K562 (cell line): Measurements from ENCODE around the gene SLC26A11. TPM values are rescaled to one million over a fixed set of nuclear protein-coding genes. Genes with fewer than 3 reads are reported as not detected.

ENCODE experiments used
- BCL6 ChIP-seq: fragments of 250-450 bp; sonication (Bioruptor Pico); IDR thresholded peaks from 2 replicates; pipeline ENCODE4 v1.4.0; 2020
- EHMT2 ChIP-seq: fragments of 450-650 bp; IDR thresholded peaks from 2 replicates; pipeline ENCODE4 v1.6.1; 2018; ENCODE audit warnings: antibody characterized with exemption
- ERF ChIP-seq: fragments of 450-650 bp; formaldehyde crosslinking; IDR thresholded peaks from 2 replicates; pipeline ENCODE4 v1.4.0; 2020; ENCODE audit warnings: mild to moderate bottlenecking, mixed read lengths
- EWSR1 ChIP-seq: fragments of 450-650 bp; IDR thresholded peaks from 2 replicates; pipeline ENCODE4 v1.6.1; 2018; ENCODE audit warnings: borderline replicate concordance, mild to moderate bottlenecking, low read depth, moderate library complexity; ENCODE audit not compliant: partially characterized antibody
- GABPB2 ChIP-seq: fragments of 250-450 bp; sonication (Bioruptor Pico); conservative IDR thresholded peaks from 2 replicates; pipeline ENCODE4 v1.5.1; 2021; ENCODE audit warnings: mild to moderate bottlenecking
- HNRNPK ChIP-seq: fragments of 200-400 bp; formaldehyde crosslinking; IDR thresholded peaks from one replicate; pipeline ENCODE4 v1.6.1; 2018; ENCODE audit warnings: mild to moderate bottlenecking, low read depth, low read length; ENCODE audit not compliant: poor library complexity, severe bottlenecking
- HNRNPL ChIP-seq: fragments of 200-400 bp; formaldehyde crosslinking; IDR thresholded peaks from 2 replicates; pipeline ENCODE4 v1.6.1; 2017; ENCODE audit warnings: low read depth, mild to moderate bottlenecking, low read length
- HNRNPLL ChIP-seq: fragments of 200-400 bp; formaldehyde crosslinking; IDR thresholded peaks from 2 replicates; pipeline ENCODE4 v1.6.1; 2017; ENCODE audit warnings: low read length, low read depth, mild to moderate bottlenecking; ENCODE audit not compliant: poor library complexity, severe bottlenecking
- HNRNPUL1 ChIP-seq: fragments of 200-400 bp; formaldehyde crosslinking; IDR thresholded peaks from 2 replicates; pipeline ENCODE4 v1.6.1; 2017; ENCODE audit warnings: low read length
- KAT8 ChIP-seq: fragments of 450-650 bp; IDR thresholded peaks from 2 replicates; pipeline ENCODE4 v1.6.1; 2016; ENCODE audit warnings: low read depth, mild to moderate bottlenecking
- KDM5B ChIP-seq: fragments of 200-600 bp; sonication (generic); IDR thresholded peaks from 2 replicates; pipeline ENCODE4 v1.6.1; 2012; ENCODE audit warnings: low read depth, mild to moderate bottlenecking, moderate library complexity, low read length, control low read depth, inconsistent platforms; ENCODE audit not compliant: insufficient replicate concordance
- NFE2 ChIP-seq: IDR thresholded peaks from 2 replicates; pipeline ENCODE4 v1.6.1; 2014; ENCODE audit warnings: antibody characterized with exemption, low read depth
- PHTF2 ChIP-seq: fragments of 250-450 bp; sonication (Bioruptor Pico); IDR thresholded peaks from 2 replicates; pipeline ENCODE4 v1.5.0; 2021; ENCODE audit warnings: mild to moderate bottlenecking
- SAFB ChIP-seq: fragments of 200-400 bp; formaldehyde crosslinking; IDR thresholded peaks from 2 replicates; pipeline ENCODE4 v1.6.1; 2017; ENCODE audit warnings: low read depth, low read length, borderline replicate concordance
- STAG1 ChIP-seq: sonication (generic); formaldehyde crosslinking; IDR thresholded peaks from 2 replicates; pipeline ENCODE4 v1.5.0; 2020; ENCODE audit warnings: missing genetic modification reagents, borderline replicate concordance
- TAF9B ChIP-seq: fragments of 450-650 bp; IDR thresholded peaks from 2 replicates; pipeline ENCODE4 v1.6.1; 2018; ENCODE audit warnings: mild to moderate bottlenecking; ENCODE audit not compliant: partially characterized antibody
- TCF7 ChIP-seq: sonication (generic); IDR thresholded peaks from 2 replicates; pipeline ENCODE4 v1.6.1; 2016; ENCODE audit warnings: antibody characterized with exemption, borderline replicate concordance
- TEAD1 ChIP-seq, 2 experiments: fragments of 450-650 bp in 1 of 2; sonication (generic) in 1 of 2; formaldehyde crosslinking; IDR thresholded peaks; 2 replicates each; pipeline versions ENCODE4 v1.4.0 to v1.8.0; 2020 to 2022; ENCODE audit warnings: mild to moderate bottlenecking in 2 of 2, missing genetic modification reagents in 1 of 2
- ZNF133 ChIP-seq: fragments of 250-450 bp; sonication (Bioruptor Pico); IDR thresholded peaks from 2 replicates; pipeline ENCODE4 v1.4.0; 2020; ENCODE audit warnings: mild to moderate bottlenecking
- ZNF3 ChIP-seq: fragments of 250-450 bp; sonication (Bioruptor Pico); IDR thresholded peaks from 2 replicates; pipeline ENCODE4 v1.5.0; 2021; ENCODE audit warnings: mild to moderate bottlenecking, moderate library complexity
- ZSCAN29 ChIP-seq: fragments of 450-650 bp; IDR thresholded peaks from 2 replicates; pipeline ENCODE4 v1.6.1; 2017
- polyA plus RNA-seq, 8 experiments: library from polyadenylated mRNA; depleted of rRNA in 4 of 8; stranded (reverse) in 5 of 8; unstranded in 3 of 8; fragments of >200 nt; fragmentation: Nextera tagmentation in 2 of 8; fragmentation: Illumina TruSeq in 1 of 8; extraction: Ambion mirVana in 2 of 8; extraction: Trizol in 1 of 8; gene quantifications; 2 replicates each; pipeline versions ENCODE4 v1.2.1 to v1.2.3, GENCODE V29; 2011 to 2014; ENCODE audit warnings: inconsistent platforms in 1 of 8, missing spikeins in 1 of 8
- total RNA-seq, 7 experiments: library from RNA; depleted of rRNA in 6 of 7; stranded (reverse); fragments of >200 nt in 6 of 7; fragmentation: Illumina TruSeq in 2 of 7; extraction: Trizol in 2 of 7; gene quantifications; 2 replicates each; pipeline versions ENCODE4 v1.2.1 to v1.2.3, GENCODE V29; 2011 to 2021; ENCODE audit warnings: low replicate concordance in 1 of 7
- TF ChIP-seq, protein P1 (sequence below): sonication (generic); formaldehyde crosslinking; IDR thresholded peaks from 2 replicates; pipeline ENCODE4 v1.8.1; 2022; ENCODE audit warnings: missing genetic modification reagents
- TF ChIP-seq, protein P2 (sequence below): fragments of 450-650 bp; IDR thresholded peaks from 2 replicates; pipeline ENCODE4 v1.6.1; 2016
- TF ChIP-seq, protein P3 (sequence below): conservative IDR thresholded peaks from 2 replicates; pipeline ENCODE4 v1.6.1; 2011; ENCODE audit warnings: low read depth, mild to moderate bottlenecking, low read length; ENCODE audit not compliant: control insufficient read depth
- TF ChIP-seq, protein P4 (sequence below): sonication (generic); formaldehyde crosslinking; IDR thresholded peaks from 2 replicates; pipeline ENCODE4 v1.8.0; 2022; ENCODE audit warnings: mild to moderate bottlenecking, missing genetic modification reagents

Gene SLC26A11
- total and polyA plus RNA-seq, 9 of the 15 experiments (the other 6 are each of a cell fraction or from before 2014, with no cell fraction given), result 0.06 to 3.1 (median 1.2) TPM; not detected in 1

- TF ChIP-seq TEAD1 (CRISPR knock-in tag; IDR thresholded peaks at IDR 0.05), result peak; percentile 91 to 93
- TF ChIP-seq TAF9B, result peak; percentile 91
- no peak for TF ChIP-seq HNRNPLL
- no peak for TF ChIP-seq GABPB2 (CRISPR knock-in tag)
- TF ChIP-seq, protein P1, sequence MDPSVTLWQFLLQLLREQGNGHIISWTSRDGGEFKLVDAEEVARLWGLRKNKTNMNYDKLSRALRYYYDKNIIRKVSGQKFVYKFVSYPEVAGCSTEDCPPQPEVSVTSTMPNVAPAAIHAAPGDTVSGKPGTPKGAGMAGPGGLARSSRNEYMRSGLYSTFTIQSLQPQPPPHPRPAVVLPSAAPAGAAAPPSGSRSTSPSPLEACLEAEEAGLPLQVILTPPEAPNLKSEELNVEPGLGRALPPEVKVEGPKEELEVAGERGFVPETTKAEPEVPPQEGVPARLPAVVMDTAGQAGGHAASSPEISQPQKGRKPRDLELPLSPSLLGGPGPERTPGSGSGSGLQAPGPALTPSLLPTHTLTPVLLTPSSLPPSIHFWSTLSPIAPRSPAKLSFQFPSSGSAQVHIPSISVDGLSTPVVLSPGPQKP (CRISPR knock-in tag), result no peak
- TF ChIP-seq, protein P2, sequence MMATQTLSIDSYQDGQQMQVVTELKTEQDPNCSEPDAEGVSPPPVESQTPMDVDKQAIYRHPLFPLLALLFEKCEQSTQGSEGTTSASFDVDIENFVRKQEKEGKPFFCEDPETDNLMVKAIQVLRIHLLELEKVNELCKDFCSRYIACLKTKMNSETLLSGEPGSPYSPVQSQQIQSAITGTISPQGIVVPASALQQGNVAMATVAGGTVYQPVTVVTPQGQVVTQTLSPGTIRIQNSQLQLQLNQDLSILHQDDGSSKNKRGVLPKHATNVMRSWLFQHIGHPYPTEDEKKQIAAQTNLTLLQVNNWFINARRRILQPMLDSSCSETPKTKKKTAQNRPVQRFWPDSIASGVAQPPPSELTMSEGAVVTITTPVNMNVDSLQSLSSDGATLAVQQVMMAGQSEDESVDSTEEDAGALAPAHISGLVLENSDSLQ, result peak; percentile 28; the same call in 1 of the 2 replicates
- TF ChIP-seq STAG1, result no peak
- TF ChIP-seq EHMT2, result no peak
- no peak for TF ChIP-seq PHTF2
- no peak for TF ChIP-seq SAFB
- peak; percentile 100 for TF ChIP-seq NFE2
- no peak for TF ChIP-seq EWSR1
- TF ChIP-seq HNRNPK, result no peak
- no peak for TF ChIP-seq HNRNPUL1
- TF ChIP-seq TCF7, result no peak
- no peak for TF ChIP-seq ZSCAN29
- peak; percentile 55; the same call in 1 of the 2 replicates for TF ChIP-seq BCL6
- TF ChIP-seq, protein P3, sequence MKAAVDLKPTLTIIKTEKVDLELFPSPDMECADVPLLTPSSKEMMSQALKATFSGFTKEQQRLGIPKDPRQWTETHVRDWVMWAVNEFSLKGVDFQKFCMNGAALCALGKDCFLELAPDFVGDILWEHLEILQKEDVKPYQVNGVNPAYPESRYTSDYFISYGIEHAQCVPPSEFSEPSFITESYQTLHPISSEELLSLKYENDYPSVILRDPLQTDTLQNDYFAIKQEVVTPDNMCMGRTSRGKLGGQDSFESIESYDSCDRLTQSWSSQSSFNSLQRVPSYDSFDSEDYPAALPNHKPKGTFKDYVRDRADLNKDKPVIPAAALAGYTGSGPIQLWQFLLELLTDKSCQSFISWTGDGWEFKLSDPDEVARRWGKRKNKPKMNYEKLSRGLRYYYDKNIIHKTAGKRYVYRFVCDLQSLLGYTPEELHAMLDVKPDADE, result no peak
- no peak; the same call in 1 of the 2 replicates for TF ChIP-seq HNRNPL
- TF ChIP-seq ERF (CRISPR knock-in tag), result peak; percentile 95
- no peak for TF ChIP-seq KDM5B
- TF ChIP-seq, protein P4, sequence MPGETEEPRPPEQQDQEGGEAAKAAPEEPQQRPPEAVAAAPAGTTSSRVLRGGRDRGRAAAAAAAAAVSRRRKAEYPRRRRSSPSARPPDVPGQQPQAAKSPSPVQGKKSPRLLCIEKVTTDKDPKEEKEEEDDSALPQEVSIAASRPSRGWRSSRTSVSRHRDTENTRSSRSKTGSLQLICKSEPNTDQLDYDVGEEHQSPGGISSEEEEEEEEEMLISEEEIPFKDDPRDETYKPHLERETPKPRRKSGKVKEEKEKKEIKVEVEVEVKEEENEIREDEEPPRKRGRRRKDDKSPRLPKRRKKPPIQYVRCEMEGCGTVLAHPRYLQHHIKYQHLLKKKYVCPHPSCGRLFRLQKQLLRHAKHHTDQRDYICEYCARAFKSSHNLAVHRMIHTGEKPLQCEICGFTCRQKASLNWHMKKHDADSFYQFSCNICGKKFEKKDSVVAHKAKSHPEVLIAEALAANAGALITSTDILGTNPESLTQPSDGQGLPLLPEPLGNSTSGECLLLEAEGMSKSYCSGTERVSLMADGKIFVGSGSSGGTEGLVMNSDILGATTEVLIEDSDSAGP (CRISPR knock-in tag), result peak; percentile 47; the same call in 1 of the 2 replicates
- TF ChIP-seq ZNF133 (CRISPR knock-in tag), result no peak
- TF ChIP-seq ZNF3 (CRISPR knock-in tag), result no peak
- TF ChIP-seq KAT8, result no peak
These were observed 34.4 kb downstream of the SLC26A11 start (continued) for GRCh38 chr17:80254396-80255251.
